NB4 (cell line): ENCODE data around the gene CTXND1.

Source experiments
- TF ChIP-seq, protein P1 (sequence below): IDR thresholded peaks from one replicate; pipeline ENCODE4 v1.5.1; 2012; ENCODE audit warnings: low read depth, low read length
- TF ChIP-seq, protein P2 (sequence below): IDR thresholded peaks from 2 replicates; pipeline ENCODE4 v1.6.1; 2011; ENCODE audit warnings: low read depth, low read length

DNA sequence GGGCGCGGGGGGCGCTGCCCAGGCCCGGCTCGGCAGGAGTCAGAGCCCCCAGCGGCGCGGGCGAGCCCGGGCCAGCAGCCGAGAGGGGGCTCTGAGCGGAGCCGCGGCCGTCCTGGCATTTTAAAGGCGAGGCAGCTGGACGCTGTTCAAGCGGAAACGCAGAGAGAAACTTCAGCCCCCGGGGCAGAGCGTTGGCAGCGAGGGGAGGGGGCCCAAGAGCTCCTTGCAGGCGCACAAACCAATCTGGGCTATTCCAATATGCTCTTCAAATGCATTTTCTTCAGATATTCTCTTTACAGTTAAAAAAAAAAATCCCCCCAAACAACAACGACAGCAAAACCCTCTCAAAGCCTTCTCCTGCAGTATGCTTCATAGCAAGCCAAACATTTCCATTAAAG is at the start of gene CTXND1:
- TF ChIP-seq, protein P1, sequence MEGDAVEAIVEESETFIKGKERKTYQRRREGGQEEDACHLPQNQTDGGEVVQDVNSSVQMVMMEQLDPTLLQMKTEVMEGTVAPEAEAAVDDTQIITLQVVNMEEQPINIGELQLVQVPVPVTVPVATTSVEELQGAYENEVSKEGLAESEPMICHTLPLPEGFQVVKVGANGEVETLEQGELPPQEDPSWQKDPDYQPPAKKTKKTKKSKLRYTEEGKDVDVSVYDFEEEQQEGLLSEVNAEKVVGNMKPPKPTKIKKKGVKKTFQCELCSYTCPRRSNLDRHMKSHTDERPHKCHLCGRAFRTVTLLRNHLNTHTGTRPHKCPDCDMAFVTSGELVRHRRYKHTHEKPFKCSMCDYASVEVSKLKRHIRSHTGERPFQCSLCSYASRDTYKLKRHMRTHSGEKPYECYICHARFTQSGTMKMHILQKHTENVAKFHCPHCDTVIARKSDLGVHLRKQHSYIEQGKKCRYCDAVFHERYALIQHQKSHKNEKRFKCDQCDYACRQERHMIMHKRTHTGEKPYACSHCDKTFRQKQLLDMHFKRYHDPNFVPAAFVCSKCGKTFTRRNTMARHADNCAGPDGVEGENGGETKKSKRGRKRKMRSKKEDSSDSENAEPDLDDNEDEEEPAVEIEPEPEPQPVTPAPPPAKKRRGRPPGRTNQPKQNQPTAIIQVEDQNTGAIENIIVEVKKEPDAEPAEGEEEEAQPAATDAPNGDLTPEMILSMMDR, result no peak
- TF ChIP-seq, protein P2, sequence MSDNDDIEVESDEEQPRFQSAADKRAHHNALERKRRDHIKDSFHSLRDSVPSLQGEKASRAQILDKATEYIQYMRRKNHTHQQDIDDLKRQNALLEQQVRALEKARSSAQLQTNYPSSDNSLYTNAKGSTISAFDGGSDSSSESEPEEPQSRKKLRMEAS, result no peak
